Measurements from ENCODE around the gene EFCAB11. TPM values are rescaled to one million over a fixed set of nuclear protein-coding genes. Genes with fewer than 3 reads are reported as not detected.

Gene EFCAB11
- total RNA-seq, 1 experiment from 2014 or later: 15.5 TPM

DNA sequence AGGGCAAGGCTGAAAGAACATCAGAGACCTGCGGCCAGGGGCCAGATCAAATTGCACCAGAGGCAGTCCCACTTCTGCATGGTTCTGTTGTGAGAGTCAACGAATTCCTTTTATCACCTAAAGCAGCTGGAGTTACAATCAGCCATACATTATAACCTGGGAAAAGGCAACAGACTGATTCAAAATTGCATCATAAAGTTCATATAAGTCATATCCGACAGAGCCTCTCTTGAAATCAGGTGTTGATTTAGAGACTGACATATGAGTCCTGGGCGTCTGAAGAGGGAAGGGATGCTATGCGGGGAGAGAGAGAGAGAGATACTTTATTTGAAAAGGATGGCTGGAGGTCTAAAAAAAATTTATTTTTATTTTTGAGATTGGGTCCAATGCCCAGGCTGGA, 89.4 kb downstream of the EFCAB11 start:
- Mint-ChIP-seq H3K4me1 (no peaks in the 10 kb centered on the region), H3K4me3 (no peak overlapping the region), H3K27me3 (ENCODE audit: low read depth) (no peaks in the 10 kb centered on the region), H3K9me3 (peaks cover 29% of the 10 kb centered on the region), H3K27ac (no peak overlapping the region), H3K36me3 (peaks cover 10% of the 10 kb centered on the region)
- ChIA-PET POLR2A (no interaction called here), CTCF (no interaction called here)
- no peak for ATAC-seq
- no peak for TF ChIP-seq NR2C2 (CRISPR knock-in tag; IDR thresholded peaks at IDR 0.05)
- TF ChIP-seq CBFB (CRISPR knock-in tag; IDR thresholded peaks at IDR 0.05; ENCODE audit: low read depth): no peak
- TF ChIP-seq CREM (CRISPR knock-in tag; IDR thresholded peaks at IDR 0.05): no peak
- TF ChIP-seq JAZF1 (CRISPR knock-in tag; IDR thresholded peaks at IDR 0.05): no peak
- TF ChIP-seq, protein P1, sequence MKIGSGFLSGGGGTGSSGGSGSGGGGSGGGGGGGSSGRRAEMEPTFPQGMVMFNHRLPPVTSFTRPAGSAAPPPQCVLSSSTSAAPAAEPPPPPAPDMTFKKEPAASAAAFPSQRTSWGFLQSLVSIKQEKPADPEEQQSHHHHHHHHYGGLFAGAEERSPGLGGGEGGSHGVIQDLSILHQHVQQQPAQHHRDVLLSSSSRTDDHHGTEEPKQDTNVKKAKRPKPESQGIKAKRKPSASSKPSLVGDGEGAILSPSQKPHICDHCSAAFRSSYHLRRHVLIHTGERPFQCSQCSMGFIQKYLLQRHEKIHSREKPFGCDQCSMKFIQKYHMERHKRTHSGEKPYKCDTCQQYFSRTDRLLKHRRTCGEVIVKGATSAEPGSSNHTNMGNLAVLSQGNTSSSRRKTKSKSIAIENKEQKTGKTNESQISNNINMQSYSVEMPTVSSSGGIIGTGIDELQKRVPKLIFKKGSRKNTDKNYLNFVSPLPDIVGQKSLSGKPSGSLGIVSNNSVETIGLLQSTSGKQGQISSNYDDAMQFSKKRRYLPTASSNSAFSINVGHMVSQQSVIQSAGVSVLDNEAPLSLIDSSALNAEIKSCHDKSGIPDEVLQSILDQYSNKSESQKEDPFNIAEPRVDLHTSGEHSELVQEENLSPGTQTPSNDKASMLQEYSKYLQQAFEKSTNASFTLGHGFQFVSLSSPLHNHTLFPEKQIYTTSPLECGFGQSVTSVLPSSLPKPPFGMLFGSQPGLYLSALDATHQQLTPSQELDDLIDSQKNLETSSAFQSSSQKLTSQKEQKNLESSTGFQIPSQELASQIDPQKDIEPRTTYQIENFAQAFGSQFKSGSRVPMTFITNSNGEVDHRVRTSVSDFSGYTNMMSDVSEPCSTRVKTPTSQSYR (CRISPR knock-in tag; IDR thresholded peaks at IDR 0.05): no peak
- TF ChIP-seq ZNF263 (CRISPR knock-in tag; IDR thresholded peaks at IDR 0.05; ENCODE audit: low read depth): no peak
- DNase-seq (ENCODE audit: low spot score): no peak

DNA sequence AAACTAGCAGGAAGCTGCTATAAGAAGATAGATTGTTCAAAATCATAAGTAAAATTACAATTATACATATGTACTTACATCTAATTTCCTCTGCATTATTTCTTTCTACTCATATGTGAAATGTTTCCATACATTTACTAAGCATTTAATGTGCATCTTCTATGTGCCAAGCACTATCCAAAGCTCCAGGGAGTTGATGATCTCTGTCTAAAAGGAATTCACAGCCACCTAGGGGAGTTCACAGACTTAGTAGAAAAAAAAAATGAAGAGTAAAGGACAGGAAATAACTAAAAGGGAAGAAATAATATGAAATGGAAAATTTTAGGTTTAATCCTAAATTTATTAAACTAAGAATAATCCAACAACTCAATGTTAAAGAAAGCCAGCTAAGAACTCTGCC, 91.7 kb downstream of the EFCAB11 start:
- Mint-ChIP-seq H3K9me3 (peaks cover 22% of the 10 kb centered on the region), H3K27ac (no peak overlapping the region), H3K36me3 (peaks cover 10% of the 10 kb centered on the region), H3K4me3 (no peak overlapping the region), H3K27me3 (ENCODE audit: low read depth) (no peaks in the 10 kb centered on the region), H3K4me1 (no peaks in the 10 kb centered on the region)
- ChIA-PET CTCF (interaction anchor here (1.2 kb wide), 1 partner anchor 77 kb away, joined by 4 read pairs; no protein-coding TSS in a partner anchor), POLR2A (no interaction called here)
- ATAC-seq (no peak), DNase-seq (ENCODE audit: low spot score) (no peak)
- TF ChIP-seq MYBL2 (CRISPR knock-in tag; IDR thresholded peaks at IDR 0.05): no peak
- no peak for TF ChIP-seq GABPB1 (CRISPR knock-in tag; IDR thresholded peaks at IDR 0.05)
- TF ChIP-seq, protein P2, sequence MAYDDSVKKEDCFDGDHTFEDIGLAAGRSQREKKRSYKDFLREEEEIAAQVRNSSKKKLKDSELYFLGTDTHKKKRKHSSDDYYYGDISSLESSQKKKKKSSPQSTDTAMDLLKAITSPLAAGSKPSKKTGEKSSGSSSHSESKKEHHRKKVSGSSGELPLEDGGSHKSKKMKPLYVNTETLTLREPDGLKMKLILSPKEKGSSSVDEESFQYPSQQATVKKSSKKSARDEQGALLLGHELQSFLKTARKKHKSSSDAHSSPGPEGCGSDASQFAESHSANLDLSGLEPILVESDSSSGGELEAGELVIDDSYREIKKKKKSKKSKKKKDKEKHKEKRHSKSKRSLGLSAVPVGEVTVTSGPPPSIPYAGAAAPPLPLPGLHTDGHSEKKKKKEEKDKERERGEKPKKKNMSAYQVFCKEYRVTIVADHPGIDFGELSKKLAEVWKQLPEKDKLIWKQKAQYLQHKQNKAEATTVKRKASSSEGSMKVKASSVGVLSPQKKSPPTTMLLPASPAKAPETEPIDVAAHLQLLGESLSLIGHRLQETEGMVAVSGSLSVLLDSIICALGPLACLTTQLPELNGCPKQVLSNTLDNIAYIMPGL (CRISPR knock-in tag; IDR thresholded peaks at IDR 0.05): no peak
- TF ChIP-seq TEAD4 (CRISPR knock-in tag; IDR thresholded peaks at IDR 0.05): no peak
- no peak for TF ChIP-seq FOXK1 (CRISPR knock-in tag; IDR thresholded peaks at IDR 0.05)
- no peak for TF ChIP-seq ETV6 (CRISPR knock-in tag; IDR thresholded peaks at IDR 0.05)
- TF ChIP-seq, protein P3, sequence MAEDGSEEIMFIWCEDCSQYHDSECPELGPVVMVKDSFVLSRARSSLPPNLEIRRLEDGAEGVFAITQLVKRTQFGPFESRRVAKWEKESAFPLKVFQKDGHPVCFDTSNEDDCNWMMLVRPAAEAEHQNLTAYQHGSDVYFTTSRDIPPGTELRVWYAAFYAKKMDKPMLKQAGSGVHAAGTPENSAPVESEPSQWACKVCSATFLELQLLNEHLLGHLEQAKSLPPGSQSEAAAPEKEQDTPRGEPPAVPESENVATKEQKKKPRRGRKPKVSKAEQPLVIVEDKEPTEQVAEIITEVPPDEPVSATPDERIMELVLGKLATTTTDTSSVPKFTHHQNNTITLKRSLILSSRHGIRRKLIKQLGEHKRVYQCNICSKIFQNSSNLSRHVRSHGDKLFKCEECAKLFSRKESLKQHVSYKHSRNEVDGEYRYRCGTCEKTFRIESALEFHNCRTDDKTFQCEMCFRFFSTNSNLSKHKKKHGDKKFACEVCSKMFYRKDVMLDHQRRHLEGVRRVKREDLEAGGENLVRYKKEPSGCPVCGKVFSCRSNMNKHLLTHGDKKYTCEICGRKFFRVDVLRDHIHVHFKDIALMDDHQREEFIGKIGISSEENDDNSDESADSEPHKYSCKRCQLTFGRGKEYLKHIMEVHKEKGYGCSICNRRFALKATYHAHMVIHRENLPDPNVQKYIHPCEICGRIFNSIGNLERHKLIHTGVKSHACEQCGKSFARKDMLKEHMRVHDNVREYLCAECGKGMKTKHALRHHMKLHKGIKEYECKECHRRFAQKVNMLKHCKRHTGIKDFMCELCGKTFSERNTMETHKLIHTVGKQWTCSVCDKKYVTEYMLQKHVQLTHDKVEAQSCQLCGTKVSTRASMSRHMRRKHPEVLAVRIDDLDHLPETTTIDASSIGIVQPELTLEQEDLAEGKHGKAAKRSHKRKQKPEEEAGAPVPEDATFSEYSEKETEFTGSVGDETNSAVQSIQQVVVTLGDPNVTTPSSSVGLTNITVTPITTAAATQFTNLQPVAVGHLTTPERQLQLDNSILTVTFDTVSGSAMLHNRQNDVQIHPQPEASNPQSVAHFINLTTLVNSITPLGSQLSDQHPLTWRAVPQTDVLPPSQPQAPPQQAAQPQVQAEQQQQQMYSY (CRISPR knock-in tag; IDR thresholded peaks at IDR 0.05): no peak

DNA sequence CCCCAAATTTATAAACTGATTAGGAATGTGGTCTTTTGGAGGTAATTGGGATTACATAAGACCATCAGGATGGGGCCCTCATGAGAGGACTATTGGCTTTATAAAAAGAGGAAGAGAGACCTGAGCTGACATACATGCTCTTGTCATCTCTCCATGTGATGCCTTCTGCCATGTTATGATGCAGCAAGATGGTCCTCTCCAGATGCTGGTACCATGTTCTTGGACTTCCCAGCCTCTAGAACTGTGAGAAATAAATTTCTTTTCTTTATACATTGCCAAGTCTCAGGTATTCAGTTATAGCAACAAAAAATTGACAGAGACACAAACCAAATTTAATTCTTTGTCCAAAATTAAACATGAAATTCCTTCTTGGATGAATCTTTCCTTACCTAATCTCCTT, 92.9 kb downstream of the EFCAB11 start:
- no peak overlapping the region for H3K4me3 Mint-ChIP-seq
- POLR2A ChIA-PET: no interaction called here
- H3K27ac Mint-ChIP-seq: no peak overlapping the region
- no peaks in the 10 kb centered on the region for H3K27me3 Mint-ChIP-seq (ENCODE audit: low read depth)
- DNase-seq (ENCODE audit: low spot score) (no peak), ATAC-seq (no peak)
- CTCF ChIA-PET: no interaction called here
- H3K36me3 Mint-ChIP-seq: peaks cover 7% of the 10 kb centered on the region
- peaks cover 14% of the 10 kb centered on the region for H3K9me3 Mint-ChIP-seq
- no peaks in the 10 kb centered on the region for H3K4me1 Mint-ChIP-seq
- TF ChIP-seq JAZF1 (CRISPR knock-in tag; IDR thresholded peaks at IDR 0.05) (no peak), TP53 (CRISPR knock-in tag; IDR thresholded peaks at IDR 0.05) (no peak), ZNF671 (CRISPR knock-in tag; IDR thresholded peaks at IDR 0.05) (no peak), ZNF138 (CRISPR knock-in tag; conservative IDR thresholded peaks at IDR 0.05) (no peak), TCF7 (CRISPR knock-in tag; IDR thresholded peaks at IDR 0.05; ENCODE audit: low read depth) (no peak), ELF4 (CRISPR knock-in tag; IDR thresholded peaks at IDR 0.05; ENCODE audit: low read depth) (no peak), SMAD4 (CRISPR knock-in tag; IDR thresholded peaks at IDR 0.05) (no peak)
- TF ChIP-seq, protein P4, sequence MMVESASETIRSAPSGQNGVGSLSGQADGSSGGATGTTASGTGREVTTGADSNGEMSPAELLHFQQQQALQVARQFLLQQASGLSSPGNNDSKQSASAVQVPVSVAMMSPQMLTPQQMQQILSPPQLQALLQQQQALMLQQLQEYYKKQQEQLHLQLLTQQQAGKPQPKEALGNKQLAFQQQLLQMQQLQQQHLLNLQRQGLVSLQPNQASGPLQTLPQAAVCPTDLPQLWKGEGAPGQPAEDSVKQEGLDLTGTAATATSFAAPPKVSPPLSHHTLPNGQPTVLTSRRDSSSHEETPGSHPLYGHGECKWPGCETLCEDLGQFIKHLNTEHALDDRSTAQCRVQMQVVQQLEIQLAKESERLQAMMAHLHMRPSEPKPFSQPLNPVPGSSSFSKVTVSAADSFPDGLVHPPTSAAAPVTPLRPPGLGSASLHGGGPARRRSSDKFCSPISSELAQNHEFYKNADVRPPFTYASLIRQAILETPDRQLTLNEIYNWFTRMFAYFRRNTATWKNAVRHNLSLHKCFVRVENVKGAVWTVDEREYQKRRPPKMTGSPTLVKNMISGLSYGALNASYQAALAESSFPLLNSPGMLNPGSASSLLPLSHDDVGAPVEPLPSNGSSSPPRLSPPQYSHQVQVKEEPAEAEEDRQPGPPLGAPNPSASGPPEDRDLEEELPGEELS (CRISPR knock-in tag; IDR thresholded peaks at IDR 0.05): no peak
- TF ChIP-seq, protein P5, sequence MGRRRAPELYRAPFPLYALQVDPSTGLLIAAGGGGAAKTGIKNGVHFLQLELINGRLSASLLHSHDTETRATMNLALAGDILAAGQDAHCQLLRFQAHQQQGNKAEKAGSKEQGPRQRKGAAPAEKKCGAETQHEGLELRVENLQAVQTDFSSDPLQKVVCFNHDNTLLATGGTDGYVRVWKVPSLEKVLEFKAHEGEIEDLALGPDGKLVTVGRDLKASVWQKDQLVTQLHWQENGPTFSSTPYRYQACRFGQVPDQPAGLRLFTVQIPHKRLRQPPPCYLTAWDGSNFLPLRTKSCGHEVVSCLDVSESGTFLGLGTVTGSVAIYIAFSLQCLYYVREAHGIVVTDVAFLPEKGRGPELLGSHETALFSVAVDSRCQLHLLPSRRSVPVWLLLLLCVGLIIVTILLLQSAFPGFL (CRISPR knock-in tag; IDR thresholded peaks at IDR 0.05; ENCODE audit: borderline replicate concordance): no peak
- TF ChIP-seq, protein P6, sequence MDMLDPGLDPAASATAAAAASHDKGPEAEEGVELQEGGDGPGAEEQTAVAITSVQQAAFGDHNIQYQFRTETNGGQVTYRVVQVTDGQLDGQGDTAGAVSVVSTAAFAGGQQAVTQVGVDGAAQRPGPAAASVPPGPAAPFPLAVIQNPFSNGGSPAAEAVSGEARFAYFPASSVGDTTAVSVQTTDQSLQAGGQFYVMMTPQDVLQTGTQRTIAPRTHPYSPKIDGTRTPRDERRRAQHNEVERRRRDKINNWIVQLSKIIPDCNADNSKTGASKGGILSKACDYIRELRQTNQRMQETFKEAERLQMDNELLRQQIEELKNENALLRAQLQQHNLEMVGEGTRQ (CRISPR knock-in tag; IDR thresholded peaks at IDR 0.05): no peak
